Kidney (tissue), 14 donors: ENCODE results near the gene CEP295NL. TPM values are rescaled to one million over a fixed set of nuclear protein-coding genes. Genes with fewer than 3 reads are reported as not detected.

Experiments used
- DNase-seq, 5 donors: peaks; one replicate each; pipeline ENCODE4 v3.0.0-alpha.2; 2013 to 2020
- FAIRE-seq: peaks from 2 replicates; lab custom pipeline; 2012; peaks lifted over from hg19 to GRCh38; lab: Jason Lieb, UNC
- H3K27ac ChIP-seq, 2 donors: one replicate each; pipeline ENCODE4 v1.7.0; 2013; ENCODE audit warnings: low read depth in 2 of 2, low read length in 2 of 2, inconsistent platforms in 1 of 2
- H3K27me3 ChIP-seq: one replicate; pipeline ENCODE4 v1.7.1; 2013; ENCODE audit warnings: low read length, inconsistent platforms; ENCODE audit not compliant: control insufficient read depth, insufficient read depth
- H3K36me3 ChIP-seq, 3 donors: one replicate each; pipeline versions ENCODE4 v1.7.0 to v1.7.1; 2013; ENCODE audit warnings: low read length in 3 of 3, control low read depth in 1 of 3, inconsistent platforms in 1 of 3; ENCODE audit not compliant: insufficient read depth in 3 of 3, control insufficient read depth in 2 of 3
- H3K4me1 ChIP-seq, 3 donors: one replicate each; pipeline versions ENCODE4 v1.7.0 to v1.7.1; 2013; ENCODE audit warnings: low read length in 3 of 3, inconsistent platforms in 1 of 3, low read depth in 1 of 3; ENCODE audit not compliant: control insufficient read depth in 2 of 3, insufficient read depth in 2 of 3
- H3K4me3 ChIP-seq, 3 donors: one replicate each; pipeline versions ENCODE4 v1.7.0 to v1.8.1; 2013; ENCODE audit warnings: low read length in 3 of 3, control low read depth in 1 of 3, inconsistent platforms in 1 of 3
- H3K9ac ChIP-seq, 3 donors: one replicate each; pipeline versions ENCODE4 v1.7.0 to v1.7.1; 2013; ENCODE audit warnings: low read length in 3 of 3, control low read depth in 1 of 3, inconsistent platforms in 1 of 3
- H3K9me3 ChIP-seq, 3 donors: one replicate each; pipeline versions ENCODE4 v1.7.0 to v1.7.1; 2013; ENCODE audit warnings: low read length in 3 of 3, control low read depth in 1 of 3, inconsistent platforms in 1 of 3; ENCODE audit not compliant: control insufficient read depth in 2 of 3, insufficient read depth in 1 of 3
- CTCF ChIP-seq: IDR thresholded peaks from 3 replicates; pipeline ENCODE4 v1.5.1; 2012; ENCODE audit warnings: mild to moderate bottlenecking, moderate library complexity, borderline replicate concordance; ENCODE audit not compliant: insufficient read depth; ENCODE audit errors: extremely low read depth
- intact Hi-C: fragments of 100-400 bp; cut with DNase I; formaldehyde crosslinking; loops from one replicate; pipeline ENCODE4 v1.11.1; 2022
- polyA plus RNA-seq: library from polyadenylated mRNA; stranded (reverse); fragments of 350-450 nt; fragmentation: Illumina TruSeq; extraction: RNeasy Lipid Tissue Mini Kit (QIAGEN cat#74804); gene quantifications from one replicate; pipeline ENCODE4 v1.2.3, GENCODE V29; 2014; ENCODE audit warnings: low read depth, low replicate concordance; ENCODE audit not compliant: insufficient read depth
- total RNA-seq: library from RNA; stranded (reverse); fragmentation: NEBNext Ultra II Directional; extraction: Animal tissue kit (Norgen Biotek cat#: 25700); gene quantifications from one replicate; pipeline ENCODE4 v1.2.1, GENCODE V29; 2021
- donor health status: control.
- donor health status: control.
- donor health status: control.
- donor health status: control.
- donor health status: control.
- donor health status: DM: yes; HTN: yes; CAD: no.
- donor health status: Normal renal cell carcinoma (clear cell type).

CEP295NL gene
- total and polyA plus RNA-seq, 2 donors from 2014 or later: 3.6 TPM; not detected in 1

- H3K4me1 ChIP-seq: peaks cover 0 to 20% (median 0%) of the 10 kb centered on the region in 3 donors
- H3K9ac ChIP-seq: no peak overlapping the region
- H3K9me3 ChIP-seq: no peaks in the 10 kb centered on the region
- FAIRE-seq (no peak), DNase-seq (no peak)
- H3K27me3 ChIP-seq: no peaks in the 10 kb centered on the region
- intact Hi-C loops: no loop called here
- H3K36me3 ChIP-seq: no peaks in the 10 kb centered on the region
- H3K27ac ChIP-seq: no peak overlapping the region
- no peak overlapping the region for H3K4me3 ChIP-seq
- no peak for TF ChIP-seq CTCF
Observed at GRCh38 chr17:78900816-78901215, 2.2 kb downstream of the CEP295NL start.

DNA sequence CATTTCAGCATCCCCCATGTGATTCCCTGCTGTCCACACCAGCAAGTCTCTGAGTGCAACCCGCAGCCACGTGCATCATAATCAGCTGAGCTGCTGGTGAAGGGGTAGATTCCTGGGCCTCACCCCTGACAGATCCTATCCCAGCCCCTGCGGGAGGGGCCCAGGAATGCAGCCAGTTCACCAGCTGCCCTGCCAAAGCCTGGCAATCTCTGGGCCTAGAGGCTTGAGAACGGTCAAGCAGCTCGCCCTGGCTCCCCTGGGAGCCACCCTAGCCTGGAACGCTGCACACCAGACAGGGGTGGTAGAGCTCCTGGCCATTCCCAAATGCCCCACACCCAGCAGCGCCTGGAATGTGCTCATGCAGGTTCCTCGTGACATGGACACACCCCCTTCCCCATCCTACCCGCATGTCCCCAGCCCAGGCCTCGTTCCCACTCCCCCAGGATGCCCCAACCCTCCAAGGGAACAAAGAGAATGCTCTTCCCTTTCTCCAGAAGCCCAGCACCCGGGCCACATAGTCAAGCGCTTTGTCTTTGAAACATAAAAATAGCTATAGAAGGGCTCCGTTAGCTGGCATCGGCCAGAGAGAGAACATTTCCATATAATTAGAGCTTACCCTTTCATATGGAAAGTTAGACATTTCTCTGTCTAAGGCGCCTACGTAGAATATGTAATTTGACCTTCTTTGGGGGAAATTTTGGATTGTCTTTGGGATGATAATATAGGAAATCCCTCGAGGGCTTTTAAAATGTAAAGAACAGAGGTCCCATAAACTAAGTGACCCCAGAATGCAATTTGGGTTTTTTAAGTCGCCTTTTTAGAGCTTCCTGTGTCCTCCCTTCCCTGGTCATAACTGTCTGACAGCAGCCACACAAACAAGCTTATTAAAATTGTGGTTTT, 3.4 kb downstream of the CEP295NL start:
- Histone ChIP-seq H3K27ac (no peak overlapping the region), H3K4me3 (no peak overlapping the region), H3K9me3 (no peaks in the 10 kb centered on the region), H3K36me3 (no peaks in the 10 kb centered on the region), H3K4me1 (peaks cover 0 to 20% (median 0%) of the 10 kb centered on the region in 3 donors), H3K9ac (no peak overlapping the region), H3K27me3 (no peaks in the 10 kb centered on the region)
- FAIRE-seq (no peak), DNase-seq (no peak)
- no peak for TF ChIP-seq CTCF
- intact Hi-C loops: no loop called here

- Histone ChIP-seq H3K4me3 (no peak overlapping the region), H3K36me3 (no peaks in the 10 kb centered on the region), H3K9ac (no peak overlapping the region), H3K27ac (no peak overlapping the region), H3K4me1 (peaks cover 0 to 20% (median 0%) of the 10 kb centered on the region in 3 donors), H3K9me3 (no peaks in the 10 kb centered on the region), H3K27me3 (no peaks in the 10 kb centered on the region)
- no peak for DNase-seq
- TF ChIP-seq CTCF: no peak
- FAIRE-seq: no peak
- intact Hi-C loops: no loop called here
Observed at GRCh38 chr17:78898947-78899346, 4.1 kb downstream of the CEP295NL start.
